ENCODE results near the gene CREB3L4. TPM values are rescaled to one million over a fixed set of nuclear protein-coding genes. Genes with fewer than 3 reads are reported as not detected.

The CREB3L4 gene
- total RNA-seq, 3 donors from 2014 or later (not counting 1 experiment from before 2014, with no cell fraction given), result 10.8 to 16.8 (median 10.9) TPM

DNA sequence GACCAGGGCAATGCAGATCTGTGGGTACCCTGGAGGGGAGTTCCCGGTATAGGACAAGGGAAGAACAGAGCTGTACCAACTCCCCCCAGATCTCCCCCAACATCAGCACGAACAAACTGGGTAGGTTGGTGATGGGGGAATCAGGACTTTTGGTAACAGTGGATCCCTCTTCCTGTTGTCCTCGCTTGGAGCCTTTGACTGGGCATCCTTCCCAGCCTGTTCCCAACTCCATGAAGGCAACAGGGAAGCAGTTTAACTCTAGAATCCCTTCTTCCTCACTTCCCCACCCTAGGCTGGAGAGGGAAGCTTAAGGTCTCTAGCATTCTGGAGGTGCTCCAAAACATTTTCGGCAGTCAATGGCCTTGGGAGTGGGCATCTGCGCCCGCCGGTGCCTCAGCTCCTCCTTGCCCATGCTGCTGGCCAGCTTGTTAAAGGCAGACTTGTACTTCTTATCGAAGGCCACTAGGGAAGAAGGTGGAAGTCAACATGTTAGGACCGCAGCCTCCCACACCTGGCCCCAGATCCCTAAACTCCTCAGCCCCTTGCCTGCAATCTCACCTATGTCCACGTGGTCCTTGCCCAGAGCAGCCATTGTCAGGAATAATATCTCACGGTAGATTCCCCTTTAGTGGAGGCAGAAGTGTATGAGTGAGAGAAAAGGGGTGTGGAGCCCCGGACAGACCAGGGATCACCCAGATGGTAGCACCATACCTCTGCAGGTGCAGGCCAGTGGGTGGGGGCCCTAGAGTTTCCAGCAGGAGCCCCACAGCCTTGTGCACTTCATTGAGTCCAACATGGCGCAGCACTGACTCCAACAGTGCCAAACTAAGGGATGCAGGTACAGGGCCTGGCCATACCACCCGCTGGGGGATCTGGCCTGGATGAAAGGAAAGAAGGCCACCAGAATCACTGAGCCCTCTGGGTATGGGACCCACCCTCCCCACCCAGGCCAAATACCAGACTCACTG, 37.4 kb upstream of the CREB3L4 start:
- Mint-ChIP-seq H3K27ac (peak overlapping the region in 1 of 2 donors; percentile 85), H3K27me3 (ENCODE audit: low read depth in 2 of 2) (no peaks in the 10 kb centered on the region), H3K36me3 (no peaks in the 10 kb centered on the region), H3K4me1 (peaks cover 12 to 22% of the 10 kb centered on the region in 2 donors), H3K4me3 (no peak overlapping the region), H3K9me3 (no peaks in the 10 kb centered on the region)
- DNase-seq (no peak), ATAC-seq (no peak)
- TF ChIP-seq CTCF (IDR thresholded peaks at IDR 0.05), result no peak
- Histone ChIP-seq H3K36me3 (ENCODE audit: control insufficient read depth, insufficient read depth, low read length) (peaks cover 43% of the 10 kb centered on the region), H3K4me1 (ENCODE audit: control insufficient read depth, insufficient read depth, low read length) (no peaks in the 10 kb centered on the region), H3K9me3 (ENCODE audit: control insufficient read depth, insufficient read depth, low read length) (no peaks in the 10 kb centered on the region), H3K4me3 (ENCODE audit: low read length) (no peak overlapping the region), H3K27me3 (ENCODE audit: control insufficient read depth, insufficient read depth, low read length) (no peaks in the 10 kb centered on the region), H3K27ac (ENCODE audit: low read length) (no peak overlapping the region)
- 97% methylated on average over 11 of the region's 14 CpGs for WGBS (ENCODE audit: insufficient coverage)
- intact Hi-C loops (cut with micrococcal nuclease), result no loop called here

DNA sequence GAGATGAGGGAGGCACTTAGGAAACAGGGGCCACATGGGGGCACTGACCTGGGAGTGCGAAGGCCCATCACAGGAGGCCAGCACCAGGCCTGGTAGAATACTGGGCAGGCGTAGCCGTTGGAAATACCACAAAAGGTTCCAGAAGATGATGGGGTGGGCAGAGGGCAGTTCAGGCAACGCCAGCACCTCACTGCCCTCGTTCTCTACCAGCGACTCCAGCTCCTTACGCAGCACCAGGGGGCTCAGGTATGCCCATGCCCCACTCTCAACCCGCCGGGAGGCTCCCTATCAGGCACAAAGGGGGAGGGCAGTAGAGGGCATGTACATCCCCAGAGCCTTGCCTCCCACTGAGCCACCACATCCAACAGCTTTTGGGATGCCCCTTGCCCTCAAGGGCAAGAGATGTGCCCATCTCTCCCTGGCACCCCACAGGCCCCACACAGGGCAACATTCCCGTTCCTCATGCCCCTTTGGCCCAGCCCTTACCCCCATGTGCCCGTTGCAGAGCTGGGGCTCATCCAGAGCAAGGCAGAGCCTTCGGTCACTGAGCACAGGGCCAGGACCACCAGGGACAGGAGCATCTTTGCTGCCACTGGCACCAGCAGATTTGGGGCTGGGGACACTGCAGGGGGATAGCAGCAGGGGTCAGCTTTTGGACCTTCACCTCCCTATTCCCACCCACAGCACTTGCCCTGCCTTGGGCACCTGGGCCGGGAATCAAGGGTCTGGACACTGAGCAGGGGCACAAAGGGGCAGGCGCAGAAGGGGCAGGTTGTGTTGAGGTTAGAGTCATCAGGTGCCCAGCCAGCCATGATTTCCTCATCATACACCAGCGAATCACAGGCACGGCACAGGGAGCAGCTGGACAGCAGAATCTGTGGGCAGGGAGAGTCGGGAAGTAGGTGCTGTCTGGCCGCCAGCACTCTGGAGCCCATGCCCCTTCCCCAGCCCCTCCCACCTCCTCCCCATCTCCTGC, 35.3 kb upstream of the CREB3L4 start:
- Histone ChIP-seq H3K27ac (ENCODE audit: low read length) (no peak overlapping the region), H3K4me1 (ENCODE audit: control insufficient read depth, insufficient read depth, low read length) (no peaks in the 10 kb centered on the region), H3K4me3 (ENCODE audit: low read length) (no peak overlapping the region), H3K36me3 (ENCODE audit: control insufficient read depth, insufficient read depth, low read length) (peaks cover 63% of the 10 kb centered on the region), H3K27me3 (ENCODE audit: control insufficient read depth, insufficient read depth, low read length) (no peaks in the 10 kb centered on the region), H3K9me3 (ENCODE audit: control insufficient read depth, insufficient read depth, low read length) (no peaks in the 10 kb centered on the region)
- WGBS (ENCODE audit: insufficient coverage), result 95% methylated on average over 17 of the region's 18 CpGs
- Mint-ChIP-seq H3K27me3 (ENCODE audit: low read depth in 2 of 2) (no peaks in the 10 kb centered on the region), H3K9me3 (no peaks in the 10 kb centered on the region), H3K36me3 (no peaks in the 10 kb centered on the region), H3K4me3 (no peak overlapping the region), H3K27ac (peak overlapping the region in 1 of 2 donors; percentile 41), H3K4me1 (peaks cover 12 to 22% of the 10 kb centered on the region in 2 donors)
- no peak for TF ChIP-seq CTCF (IDR thresholded peaks at IDR 0.05)
- ATAC-seq (no peak), DNase-seq (no peak)
- intact Hi-C loops (cut with micrococcal nuclease), result no loop called here

DNA sequence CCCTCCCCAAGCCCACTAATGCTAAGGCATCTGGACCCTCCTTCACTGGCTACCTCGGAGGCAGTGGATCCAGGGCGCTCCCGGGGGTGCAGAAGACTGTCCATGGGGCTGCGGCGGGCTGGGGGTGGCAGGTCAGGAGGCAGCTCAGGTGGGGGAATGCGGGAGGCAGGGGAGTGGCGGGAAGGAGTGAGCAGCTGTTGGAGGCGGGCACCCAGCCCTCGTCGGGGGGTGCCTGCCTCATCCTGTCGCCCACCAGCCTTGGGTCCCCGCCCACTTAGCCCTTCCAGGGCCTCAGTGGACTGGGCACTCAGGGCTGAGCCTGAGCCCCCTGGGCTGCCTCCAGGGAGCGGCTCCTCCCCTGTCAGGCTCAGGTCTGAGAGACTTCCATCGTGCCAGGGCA, 34.3 kb upstream of the CREB3L4 start:
- no peaks in the 10 kb centered on the region for H3K27me3 ChIP-seq (ENCODE audit: control insufficient read depth, insufficient read depth, low read length)
- intact Hi-C loops (cut with micrococcal nuclease), result no loop called here
- Mint-ChIP-seq H3K27me3 (ENCODE audit: low read depth in 2 of 2) (no peaks in the 10 kb centered on the region), H3K4me3 (no peak overlapping the region), H3K36me3 (no peaks in the 10 kb centered on the region), H3K9me3 (no peaks in the 10 kb centered on the region), H3K27ac (no peak overlapping the region), H3K4me1 (peaks cover 6 to 16% of the 10 kb centered on the region in 2 donors)
- WGBS (ENCODE audit: insufficient coverage), result 94% methylated on average over 14 of the region's 14 CpGs
- ATAC-seq (no peak), DNase-seq (no peak)
- TF ChIP-seq CTCF (IDR thresholded peaks at IDR 0.05), result no peak
- peaks cover 69% of the 10 kb centered on the region for H3K36me3 ChIP-seq (ENCODE audit: control insufficient read depth, insufficient read depth, low read length)
- H3K27ac ChIP-seq (ENCODE audit: low read length), result no peak overlapping the region
- no peaks in the 10 kb centered on the region for H3K4me1 ChIP-seq (ENCODE audit: control insufficient read depth, insufficient read depth, low read length)
- no peak overlapping the region for H3K4me3 ChIP-seq (ENCODE audit: low read length)
- H3K9me3 ChIP-seq (ENCODE audit: control insufficient read depth, insufficient read depth, low read length), result no peaks in the 10 kb centered on the region

Data from natural killer cell (primary cell).